Measurements from ENCODE around the gene GPR21. TPM values are rescaled to one million over a fixed set of nuclear protein-coding genes. Genes with fewer than 3 reads are reported as not detected.

Gene GPR21
- polyA plus RNA-seq (2013, experiment 1 of 2; ENCODE audit: insufficient read length), result not detected
- 0.25 TPM for polyA plus RNA-seq (2013, experiment 2 of 2; ENCODE audit: insufficient read length)

- DNase-seq, result no peak
Measured at GRCh38 chr9:123033352-123033751, at the start of gene GPR21. Gene GPR21, plus strand, starts transcription at chr9:123033667. Its CDS starts 900 bp downstream, at chr9:123034567.

GRCh38 chr9:122986010-122986409, 47.5 kb upstream of the GPR21 start:
- DNase-seq, result no peak

GRCh38 chr9:122988141-122988540, 45.3 kb upstream of the GPR21 start:
- DNase-seq, result no peak

GRCh38 chr9:122988920-122989621, 44.4 kb upstream of the GPR21 start:
- no peak for DNase-seq

DNA sequence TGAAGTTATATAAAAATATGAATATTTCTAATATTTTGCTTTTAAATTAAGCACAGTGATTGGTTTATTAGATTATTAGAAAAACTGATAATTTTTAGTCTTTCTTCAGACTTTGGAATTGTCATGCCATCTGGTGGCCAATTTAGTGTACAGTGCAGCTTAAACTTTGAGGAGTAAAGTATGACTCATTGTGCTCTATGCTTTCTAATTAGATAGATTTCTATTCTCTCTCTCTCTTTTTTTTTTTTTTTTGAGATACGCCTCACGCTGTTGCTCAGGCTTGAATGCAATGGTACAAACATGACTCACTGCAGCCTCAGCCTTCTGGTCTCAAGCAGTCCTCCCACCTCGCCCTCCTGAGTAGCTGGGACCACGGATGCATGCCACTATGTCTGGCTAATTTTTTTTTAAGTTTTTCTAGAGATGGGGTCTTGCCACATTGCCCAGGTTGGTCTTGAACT, 42.1 kb upstream of the GPR21 start:
- peak; percentile 94 for DNase-seq

DNA sequence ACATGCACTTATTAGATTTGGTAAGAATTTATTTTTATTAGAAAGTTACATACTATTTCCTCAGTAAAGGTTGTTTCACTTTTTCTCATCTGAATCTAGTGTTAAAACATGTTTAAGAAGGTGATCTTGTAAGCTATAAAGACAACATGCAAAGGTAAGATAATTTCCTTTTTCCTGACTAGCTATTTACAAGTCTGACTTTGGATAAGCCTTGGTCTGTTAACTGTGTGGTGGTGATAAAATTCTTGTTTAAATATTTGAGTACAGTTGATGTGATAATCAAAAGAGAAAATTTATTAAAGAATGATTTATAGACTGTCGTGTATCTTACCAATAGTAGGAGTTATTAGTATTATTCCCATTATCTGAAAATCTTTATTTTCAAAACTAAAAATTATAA, 36.9 kb upstream of the GPR21 start:
- no peak for DNase-seq

GRCh38 chr9:122998448-122998847, 35.0 kb upstream of the GPR21 start:
- DNase-seq, result no peak

DNA sequence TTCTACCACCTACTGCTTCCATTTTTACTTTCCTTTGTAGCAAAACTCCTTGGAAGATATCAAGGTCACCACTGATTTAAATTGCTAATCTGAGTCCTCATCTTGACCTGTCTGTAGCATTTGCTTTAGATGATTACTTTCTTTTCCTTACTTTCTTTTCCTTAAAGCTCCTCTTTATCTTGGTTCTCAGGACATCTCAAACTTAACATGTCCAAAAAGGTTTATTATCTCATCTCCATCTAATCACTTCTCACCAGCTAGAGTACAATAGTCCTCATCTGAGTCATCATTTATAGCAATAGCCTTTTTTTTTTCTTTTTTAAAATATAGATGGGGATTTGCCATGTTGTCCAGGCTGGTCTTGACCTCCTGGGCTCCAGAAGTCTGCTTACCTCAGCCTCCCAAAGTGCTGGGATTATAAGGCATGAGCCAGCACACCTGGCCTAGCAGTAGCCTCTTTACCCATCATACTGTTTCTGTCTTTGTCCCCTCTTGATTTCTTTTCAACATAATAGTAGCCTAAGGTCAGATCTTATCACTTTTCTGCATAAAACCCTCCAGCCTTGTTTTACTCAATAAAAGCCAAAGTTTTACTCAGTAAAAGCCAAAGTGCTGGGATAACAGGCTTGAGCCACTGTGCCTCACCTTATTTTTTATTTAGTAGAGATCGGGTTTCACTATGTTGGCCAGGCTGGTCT, 32.9 kb upstream of the GPR21 start:
- peak; percentile 37 for DNase-seq

- DNase-seq, result peak; percentile 89
Measured at GRCh38 chr9:123002754-123003153, 30.7 kb upstream of the GPR21 start.

- peak; percentile 60 for DNase-seq
Measured at GRCh38 chr9:123003466-123003865, 30.0 kb upstream of the GPR21 start.

DNA sequence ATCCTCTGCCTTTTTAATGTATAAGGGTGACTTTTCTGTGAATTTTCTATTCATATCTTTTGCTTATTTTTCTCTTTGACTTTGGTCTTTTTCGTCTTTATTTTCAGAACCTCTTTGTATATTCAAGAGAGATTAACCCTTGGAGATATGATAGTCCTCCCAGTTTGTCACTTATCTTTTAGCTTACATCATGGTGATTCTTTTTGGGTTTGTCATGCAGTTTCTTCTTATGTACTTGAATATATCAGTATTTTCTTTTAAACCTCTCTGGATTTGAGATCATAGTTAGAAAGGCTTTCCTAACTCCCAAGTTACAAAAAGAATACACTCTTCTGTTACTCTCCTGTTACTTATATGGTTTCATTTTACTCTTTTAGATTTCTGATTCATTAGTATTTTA, 27.5 kb upstream of the GPR21 start:
- peak; percentile 42 for DNase-seq

GRCh38 chr9:123007269-123007668, 26.2 kb upstream of the GPR21 start:
- no peak for DNase-seq

DNA sequence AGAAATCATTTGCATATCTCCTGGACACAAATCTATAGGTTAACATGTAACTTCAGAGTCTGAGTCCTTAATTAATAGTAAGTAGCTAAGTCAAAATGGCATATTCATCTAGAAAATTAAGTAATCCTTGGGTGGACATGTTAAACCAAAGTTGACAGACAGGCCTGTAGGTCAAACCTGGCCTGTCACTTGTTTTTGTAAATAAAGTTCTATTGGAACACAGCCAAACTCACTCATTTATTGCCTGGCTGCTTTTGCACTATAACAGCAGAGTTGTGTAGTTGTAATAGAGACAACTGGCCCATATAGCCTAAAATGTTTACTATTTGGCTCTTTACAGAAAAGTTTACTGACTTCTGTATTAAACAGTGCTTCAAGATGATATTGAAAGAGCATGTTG, 24.6 kb upstream of the GPR21 start:
- DNase-seq, result no peak

GRCh38 chr9:123011380-123011779, 22.1 kb upstream of the GPR21 start:
- DNase-seq, result no peak

DNA sequence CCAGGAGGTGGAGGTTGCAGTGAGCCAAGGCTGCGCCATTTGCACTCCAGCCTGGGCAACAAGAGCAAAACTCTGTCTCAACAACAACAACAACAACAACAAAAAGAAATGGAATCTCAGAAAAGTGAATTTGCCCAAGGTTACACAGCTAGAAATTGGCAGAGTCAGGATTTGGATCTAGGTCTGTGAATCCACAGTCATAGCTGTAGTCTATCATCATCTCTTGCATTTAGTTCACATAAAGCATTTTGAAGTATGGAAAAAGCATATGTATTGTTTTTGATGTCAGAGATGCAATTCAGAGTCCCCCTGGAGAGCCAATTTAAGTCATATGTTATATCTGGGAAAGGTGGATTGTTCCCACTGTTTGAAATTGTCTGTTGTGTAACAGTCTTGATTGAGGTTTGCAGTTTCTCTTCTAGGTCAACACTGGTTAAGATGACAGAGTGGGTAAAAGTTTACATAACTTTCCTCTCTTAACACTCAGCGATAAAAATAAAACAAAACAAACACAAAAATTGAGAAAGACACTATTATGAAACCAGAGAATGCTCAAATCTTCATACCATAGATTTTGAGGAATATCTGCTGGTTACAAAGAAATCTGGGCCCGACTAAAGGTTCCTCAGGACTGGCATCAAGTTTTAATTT, 21.5 kb upstream of the GPR21 start:
- DNase-seq, result no peak

DNA sequence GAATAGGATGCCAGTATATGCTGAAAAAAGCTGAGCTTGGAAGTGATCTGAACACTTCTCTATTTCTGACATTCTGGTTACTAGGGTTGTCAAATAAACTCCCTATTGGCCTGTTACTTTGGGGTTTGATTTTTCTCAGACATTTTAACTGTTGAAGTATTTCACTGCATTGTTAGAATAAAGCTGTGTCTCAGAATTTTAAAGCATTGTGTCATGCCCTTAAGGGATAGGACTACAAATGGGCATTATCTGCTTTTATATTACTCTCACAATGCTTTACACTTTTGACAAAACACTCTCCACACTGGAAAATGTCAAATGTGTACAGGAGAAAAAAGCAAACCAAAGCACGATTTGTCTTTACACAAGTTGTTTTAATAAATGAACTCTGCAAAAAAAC, 16.8 kb upstream of the GPR21 start:
- DNase-seq, result no peak

GRCh38 chr9:123020796-123021195, 12.7 kb upstream of the GPR21 start:
- no peak for DNase-seq

DNA sequence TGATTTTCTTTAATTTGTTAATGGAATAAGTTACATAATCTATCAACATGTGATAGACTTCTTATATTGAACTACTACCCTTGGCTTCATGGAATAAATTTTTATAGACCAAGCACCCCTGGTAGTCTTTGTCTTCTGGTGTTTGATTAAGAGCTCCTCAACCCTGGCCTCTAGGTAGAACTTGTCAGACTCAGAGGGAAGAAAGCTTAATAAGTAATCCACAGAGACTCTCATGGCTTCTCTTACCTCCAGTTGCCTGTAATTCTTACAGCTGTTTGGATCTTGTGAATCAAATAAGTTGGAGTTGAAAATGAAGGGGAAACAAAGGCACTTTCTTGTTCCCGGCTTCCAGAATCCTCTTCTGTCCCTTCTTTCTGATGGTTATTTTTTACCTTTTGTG, 7.0 kb upstream of the GPR21 start:
- DNase-seq, result no peak

DNA sequence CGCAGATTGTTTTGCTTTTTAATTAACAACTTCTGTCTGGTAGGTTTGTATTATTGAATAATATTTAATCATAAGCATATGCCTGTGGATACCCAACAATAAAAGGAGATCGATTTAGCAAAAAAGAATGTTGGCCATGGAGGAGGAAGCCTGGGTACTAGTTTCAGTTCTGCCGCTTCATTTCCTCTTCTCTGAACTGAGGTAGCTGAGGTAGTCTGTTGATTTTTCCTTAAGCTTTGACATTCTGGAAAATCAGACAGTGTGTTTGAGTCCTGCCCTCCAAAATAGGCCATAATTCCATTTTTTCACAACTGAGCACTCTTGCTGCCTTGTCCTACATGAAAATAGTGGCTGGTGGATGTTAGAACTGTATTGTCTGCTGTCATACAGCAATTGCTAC, 6.0 kb upstream of the GPR21 start:
- no peak for DNase-seq

- no peak for DNase-seq
Measured at GRCh38 chr9:123028136-123028535, 5.3 kb upstream of the GPR21 start.

DNA sequence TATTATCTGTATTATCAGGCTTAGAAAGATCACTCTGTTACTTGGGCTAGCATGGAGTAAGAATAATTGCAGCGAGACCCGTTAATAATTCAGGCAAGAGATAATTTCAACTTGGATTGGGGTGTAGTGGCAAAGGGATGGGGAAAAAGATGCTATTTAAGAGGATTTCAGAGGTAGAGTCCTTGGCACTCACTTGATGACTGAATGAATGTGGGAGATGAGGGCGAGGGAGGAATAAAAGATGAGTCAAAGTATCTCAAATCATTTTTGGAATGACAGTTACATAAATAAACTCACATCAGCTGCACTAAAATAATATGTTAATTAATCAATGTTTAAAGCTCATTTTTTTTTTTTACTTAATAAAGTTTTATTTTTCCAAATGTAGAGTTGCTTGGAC, 4.5 kb upstream of the GPR21 start:
- DNase-seq, result no peak

- no peak for DNase-seq
Measured at GRCh38 chr9:123031963-123032362, 1.5 kb upstream of the GPR21 start.

GRCh38 chr9:123033864-123034601, 566 bp downstream of the GPR21 start:
- DNase-seq, result peak; percentile 28
